Neural cell (in vitro differentiated cells): Measurements from ENCODE around the gene A2M.

Source experiments
- CTCF ChIP-seq: fragments of 450-650 bp; IDR thresholded peaks from 2 replicates; pipeline ENCODE4 v1.5.1; 2014; ENCODE audit warnings: antibody characterized with exemption, mild to moderate bottlenecking, moderate library complexity; ENCODE audit not compliant: poor library complexity, severe bottlenecking
- EP300 ChIP-seq: fragments of 450-650 bp; conservative IDR thresholded peaks from 2 replicates; pipeline ENCODE4 v1.6.1; 2014; ENCODE audit warnings: antibody characterized with exemption, mild to moderate bottlenecking, moderate library complexity; ENCODE audit not compliant: poor library complexity, severe bottlenecking
- POLR2AphosphoS5 ChIP-seq: IDR thresholded peaks from 2 replicates; pipeline ENCODE4 v1.6.1; 2012
- REST ChIP-seq: IDR thresholded peaks from 2 replicates; pipeline ENCODE4 v1.6.1; 2012; ENCODE audit warnings: borderline replicate concordance

GRCh38 chr12:9064815-9065606, 50.7 kb downstream of the A2M start:
- TF ChIP-seq EP300 = no peak
- TF ChIP-seq REST = no peak
- no peak for TF ChIP-seq CTCF
- TF ChIP-seq POLR2AphosphoS5 = no peak
